ENCODE measurements around the gene HDGFL2. TPM values are rescaled to one million over a fixed set of nuclear protein-coding genes. Genes with fewer than 3 reads are reported as not detected.

HDGFL2 gene
- polyA plus RNA-seq, 3 donors: 7.0 to 13.2 (median 10.5) TPM

DNA sequence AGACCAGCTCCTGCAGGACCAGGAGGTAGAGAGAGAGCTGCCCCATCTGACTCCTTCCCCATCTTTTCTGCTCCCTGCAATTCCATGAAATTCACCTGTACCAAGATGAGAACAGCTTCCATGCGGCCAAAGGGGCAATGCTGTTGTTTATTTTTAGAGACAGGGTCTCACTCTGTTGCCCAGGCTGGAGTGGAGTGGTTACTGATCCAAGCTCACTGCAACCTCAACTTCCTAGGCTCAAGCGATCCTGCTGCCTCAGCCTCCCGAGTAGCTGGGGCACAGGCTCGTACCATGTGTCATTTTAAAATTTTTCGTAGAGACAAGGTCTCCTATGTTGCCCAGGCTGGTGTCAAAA lies 49.8 kb downstream of the HDGFL2 start:
- H3K27ac Mint-ChIP-seq: no peak overlapping the region
- H3K9me3 Mint-ChIP-seq: peaks cover 0 to 2% (median 0%) of the 10 kb centered on the region in 7 donors
- no peak for DNase-seq
- no peaks in the 10 kb centered on the region for H3K36me3 Mint-ChIP-seq
- Histone ChIP-seq H3K4me3 (replicated peaks in 1 of 3; ENCODE audit: low read depth in 2 of 3, low read length in 3 of 3) (no peak overlapping the region), H3K79me2 (ENCODE audit: insufficient read depth, low read length) (no peaks in the 10 kb centered on the region), H3K4me2 (replicated peaks; ENCODE audit: extremely low read depth, low read length, poor library complexity, severe bottlenecking) (no peak overlapping the region), H3K27ac (ENCODE audit: low read depth in 1 of 2, low read length in 2 of 2) (no peak overlapping the region), H2AFZ (ENCODE audit: insufficient read depth, low read depth, low read length, poor library complexity, severe bottlenecking) (no peak overlapping the region), H4K20me1 (ENCODE audit: insufficient read depth, low read length) (no peaks in the 10 kb centered on the region), H3K36me3 (replicated peaks in 1 of 2; ENCODE audit: control insufficient read depth in 1 of 2, insufficient read depth in 2 of 2, low read length in 2 of 2) (no peaks in the 10 kb centered on the region), H3K9ac (ENCODE audit: insufficient read depth, low read length, poor library complexity, severe bottlenecking) (no peak overlapping the region), H3K9me3 (replicated peaks in 1 of 2; ENCODE audit: control insufficient read depth in 1 of 2, insufficient read depth in 1 of 2, low read length in 2 of 2) (no peaks in the 10 kb centered on the region), H3K4me1 (ENCODE audit: control insufficient read depth in 1 of 2, insufficient read depth in 2 of 2, low read length in 2 of 2) (peaks cover 0 to 4% of the 10 kb centered on the region in 2 donors), H3K27me3 (ENCODE audit: control insufficient read depth in 2 of 2, insufficient read depth in 2 of 2, low read length in 2 of 2) (no peaks in the 10 kb centered on the region)
- TF ChIP-seq, protein P1, sequence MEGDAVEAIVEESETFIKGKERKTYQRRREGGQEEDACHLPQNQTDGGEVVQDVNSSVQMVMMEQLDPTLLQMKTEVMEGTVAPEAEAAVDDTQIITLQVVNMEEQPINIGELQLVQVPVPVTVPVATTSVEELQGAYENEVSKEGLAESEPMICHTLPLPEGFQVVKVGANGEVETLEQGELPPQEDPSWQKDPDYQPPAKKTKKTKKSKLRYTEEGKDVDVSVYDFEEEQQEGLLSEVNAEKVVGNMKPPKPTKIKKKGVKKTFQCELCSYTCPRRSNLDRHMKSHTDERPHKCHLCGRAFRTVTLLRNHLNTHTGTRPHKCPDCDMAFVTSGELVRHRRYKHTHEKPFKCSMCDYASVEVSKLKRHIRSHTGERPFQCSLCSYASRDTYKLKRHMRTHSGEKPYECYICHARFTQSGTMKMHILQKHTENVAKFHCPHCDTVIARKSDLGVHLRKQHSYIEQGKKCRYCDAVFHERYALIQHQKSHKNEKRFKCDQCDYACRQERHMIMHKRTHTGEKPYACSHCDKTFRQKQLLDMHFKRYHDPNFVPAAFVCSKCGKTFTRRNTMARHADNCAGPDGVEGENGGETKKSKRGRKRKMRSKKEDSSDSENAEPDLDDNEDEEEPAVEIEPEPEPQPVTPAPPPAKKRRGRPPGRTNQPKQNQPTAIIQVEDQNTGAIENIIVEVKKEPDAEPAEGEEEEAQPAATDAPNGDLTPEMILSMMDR (IDR thresholded peaks at IDR 0.05): no peak
- intact Hi-C loops (cut with micrococcal nuclease): loop anchor here in 1 of 2 donors (10.0 kb wide), 1 partner anchor 257 kb away; no protein-coding TSS in a partner anchor
- no peak overlapping the region for H3K4me3 Mint-ChIP-seq
- peaks cover 0 to 4% (median 3%) of the 10 kb centered on the region in 3 donors for H3K27me3 Mint-ChIP-seq (ENCODE audit: low read depth in 3 of 3)
- 92% methylated on average over 4 of the region's 5 CpGs for WGBS (ENCODE audit: insufficient coverage)
- peaks cover 2% of the 10 kb centered on the region for H3K4me1 Mint-ChIP-seq

DNA sequence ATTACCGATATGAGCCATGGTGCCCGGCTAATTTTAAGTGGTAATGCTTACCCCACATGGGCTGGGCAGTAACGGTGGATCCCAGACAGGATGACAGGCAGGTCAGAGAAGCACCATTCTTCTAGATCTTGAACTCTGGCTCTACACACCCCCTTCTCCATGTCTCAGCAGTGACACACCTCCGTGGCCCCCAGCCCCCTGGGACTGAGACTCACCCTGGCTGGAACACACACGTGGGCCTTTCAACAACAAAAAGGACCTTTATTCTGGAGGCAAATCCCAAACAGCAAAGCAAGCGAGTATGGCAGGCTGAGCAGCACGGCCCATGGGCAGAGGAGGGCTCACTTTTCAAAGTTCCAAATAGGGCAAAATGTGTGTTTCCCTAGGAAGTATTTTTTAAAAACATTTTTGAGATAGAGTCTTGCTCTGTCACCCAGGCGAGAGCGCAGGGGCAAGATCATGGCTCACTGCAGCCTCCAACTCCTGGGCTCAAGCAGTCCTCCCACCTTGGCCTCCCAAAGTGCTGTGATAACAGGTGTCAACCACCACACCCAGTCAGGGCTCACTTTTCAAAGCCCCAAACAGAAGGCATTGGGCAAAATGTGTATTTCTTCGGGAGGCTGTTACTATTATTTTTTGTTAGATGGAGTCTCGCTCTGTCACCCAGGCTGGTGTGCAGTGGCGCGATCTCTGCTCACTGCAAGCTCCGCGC lies 50.4 kb downstream of the HDGFL2 start:
- no peak for DNase-seq
- Histone ChIP-seq H3K4me3 (replicated peaks in 1 of 3; ENCODE audit: low read depth in 2 of 3, low read length in 3 of 3) (no peak overlapping the region), H4K20me1 (ENCODE audit: insufficient read depth, low read length) (no peaks in the 10 kb centered on the region), H3K4me2 (replicated peaks; ENCODE audit: extremely low read depth, low read length, poor library complexity, severe bottlenecking) (no peak overlapping the region), H3K79me2 (ENCODE audit: insufficient read depth, low read length) (no peaks in the 10 kb centered on the region), H3K36me3 (replicated peaks in 1 of 2; ENCODE audit: control insufficient read depth in 1 of 2, insufficient read depth in 2 of 2, low read length in 2 of 2) (no peaks in the 10 kb centered on the region), H2AFZ (ENCODE audit: insufficient read depth, low read depth, low read length, poor library complexity, severe bottlenecking) (no peak overlapping the region), H3K4me1 (ENCODE audit: control insufficient read depth in 1 of 2, insufficient read depth in 2 of 2, low read length in 2 of 2) (peaks cover 0 to 4% of the 10 kb centered on the region in 2 donors), H3K9ac (ENCODE audit: insufficient read depth, low read length, poor library complexity, severe bottlenecking) (no peak overlapping the region), H3K27ac (ENCODE audit: low read depth in 1 of 2, low read length in 2 of 2) (no peak overlapping the region), H3K27me3 (ENCODE audit: control insufficient read depth in 2 of 2, insufficient read depth in 2 of 2, low read length in 2 of 2) (no peaks in the 10 kb centered on the region), H3K9me3 (replicated peaks in 1 of 2; ENCODE audit: control insufficient read depth in 1 of 2, insufficient read depth in 1 of 2, low read length in 2 of 2) (no peaks in the 10 kb centered on the region)
- peaks cover 2% of the 10 kb centered on the region for H3K4me1 Mint-ChIP-seq
- no peaks in the 10 kb centered on the region for H3K36me3 Mint-ChIP-seq
- peaks cover 0 to 2% (median 0%) of the 10 kb centered on the region in 7 donors for H3K9me3 Mint-ChIP-seq
- peak overlapping the region in 1 of 7 donors; percentile 43 for H3K27ac Mint-ChIP-seq
- H3K27me3 Mint-ChIP-seq (ENCODE audit: low read depth in 3 of 3): peaks cover 0 to 4% (median 3%) of the 10 kb centered on the region in 3 donors
- intact Hi-C loops (cut with micrococcal nuclease): loop anchor here in 1 of 2 donors (10.0 kb wide), 1 partner anchor 258 kb away; no protein-coding TSS in a partner anchor
- no peak overlapping the region for H3K4me3 Mint-ChIP-seq
- WGBS (ENCODE audit: insufficient coverage): 91% methylated on average over 13 of the region's 15 CpGs
- TF ChIP-seq, protein P1 (IDR thresholded peaks at IDR 0.05): no peak

Measured in CD14-positive monocyte (primary cell).